ENCODE data around the gene POPDC2. TPM values are rescaled to one million over a fixed set of nuclear protein-coding genes. Genes with fewer than 3 reads are reported as not detected.

POPDC2 gene
- polyA plus RNA-seq, 12 donors: 6.8 to 45.5 (median 20.4) TPM; not detected in 1

GRCh38 chr3:119643528-119643927, 16.9 kb downstream of the POPDC2 start:
- DNase-seq: no peak

- no peak for DNase-seq
Measured at GRCh38 chr3:119642746-119643473, 17.5 kb downstream of the POPDC2 start.

DNA sequence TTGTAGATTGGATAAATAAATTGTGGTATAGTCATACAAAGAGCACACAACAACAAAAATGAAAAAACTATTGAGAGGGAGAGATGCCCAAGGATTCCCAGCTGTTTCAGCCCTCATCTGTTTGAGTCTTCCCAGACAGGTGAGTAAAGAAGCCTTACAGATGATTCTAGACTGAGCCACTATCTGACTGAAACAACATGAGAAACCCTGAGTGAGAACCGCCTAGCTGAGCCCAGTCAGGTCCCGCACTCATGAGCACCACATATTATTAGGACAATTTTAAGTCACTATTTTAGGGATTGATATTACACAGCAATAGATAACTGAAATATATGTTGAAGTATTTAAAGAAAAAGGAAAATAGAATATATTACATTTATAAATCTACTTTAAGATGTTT, 19.0 kb downstream of the POPDC2 start:
- no peak for DNase-seq

DNA sequence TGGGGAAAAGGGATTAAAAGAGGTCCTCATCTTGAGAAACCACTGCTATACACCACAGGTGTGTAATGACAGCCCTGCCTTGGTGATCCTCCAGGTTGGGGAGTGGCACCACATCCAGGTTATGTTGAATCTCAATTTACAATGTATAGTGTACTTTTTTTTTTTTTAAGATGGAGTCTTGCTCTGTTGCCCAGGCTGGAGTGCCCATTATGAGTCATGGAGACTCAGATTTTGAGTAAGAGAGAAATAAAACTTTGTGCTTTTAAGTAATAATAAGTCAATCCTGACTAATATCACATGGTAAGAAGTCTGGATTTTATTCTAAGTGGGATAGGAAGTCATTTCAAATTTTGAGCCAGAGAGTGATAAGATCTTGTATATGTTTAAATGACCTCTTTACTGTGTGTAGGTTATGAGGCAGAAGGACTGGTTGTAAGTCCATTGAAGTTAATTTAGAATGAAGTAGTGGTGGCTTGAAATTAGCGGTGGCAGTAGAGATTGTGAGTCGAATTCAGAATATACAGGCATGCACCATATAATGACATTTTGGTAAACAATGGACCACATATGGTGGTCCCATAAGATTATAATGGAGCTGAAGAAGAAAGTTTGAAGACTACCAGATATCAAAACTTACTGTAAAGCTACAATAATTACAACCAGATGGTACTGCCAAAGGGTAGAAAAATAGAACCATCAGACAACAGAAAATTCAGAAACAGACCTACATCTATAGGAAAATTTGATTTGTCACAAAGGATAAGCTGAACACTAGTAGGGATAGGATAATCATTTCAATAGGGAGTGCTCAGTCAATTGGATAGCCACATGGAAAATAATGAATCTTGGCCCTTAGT, 20.7 kb downstream of the POPDC2 start:
- no peak for DNase-seq

DNA sequence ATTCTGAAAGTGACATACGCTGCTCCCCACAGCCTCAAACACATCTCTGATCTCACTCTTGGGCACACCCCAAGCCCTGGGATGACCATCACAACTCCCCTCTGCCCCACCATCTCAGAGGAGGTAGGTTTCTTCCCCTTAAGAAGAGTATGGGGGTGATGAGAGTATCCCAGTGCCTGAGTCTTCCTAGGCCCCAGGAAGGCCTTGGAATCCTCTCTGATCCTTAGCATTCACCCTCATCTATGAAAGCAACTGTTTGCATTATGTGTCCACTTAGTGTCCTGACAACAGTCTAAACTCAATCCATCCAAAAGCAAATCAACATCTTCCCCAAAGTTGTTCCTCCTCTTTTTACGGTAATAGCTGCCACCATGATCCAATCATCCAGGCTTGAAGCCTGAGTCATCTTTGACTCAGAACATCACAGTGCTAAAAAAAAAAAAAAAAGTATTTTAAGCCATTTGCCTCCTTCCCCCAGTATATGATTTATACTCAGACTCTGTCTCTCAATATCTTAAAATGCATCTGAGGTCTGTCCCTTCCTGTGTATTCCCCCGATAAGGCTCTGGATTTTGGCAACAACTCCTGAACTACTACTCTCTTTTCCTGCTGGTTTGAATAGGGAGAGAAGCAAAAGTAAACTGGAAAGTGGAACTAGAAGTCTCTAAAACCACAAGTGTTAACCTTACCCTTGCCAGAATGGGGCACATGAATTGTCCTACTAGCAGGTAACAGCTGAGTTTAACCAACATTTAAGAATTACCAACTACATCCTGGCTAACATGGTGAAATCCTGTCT, 22.5 kb downstream of the POPDC2 start:
- no peak for DNase-seq

DNA sequence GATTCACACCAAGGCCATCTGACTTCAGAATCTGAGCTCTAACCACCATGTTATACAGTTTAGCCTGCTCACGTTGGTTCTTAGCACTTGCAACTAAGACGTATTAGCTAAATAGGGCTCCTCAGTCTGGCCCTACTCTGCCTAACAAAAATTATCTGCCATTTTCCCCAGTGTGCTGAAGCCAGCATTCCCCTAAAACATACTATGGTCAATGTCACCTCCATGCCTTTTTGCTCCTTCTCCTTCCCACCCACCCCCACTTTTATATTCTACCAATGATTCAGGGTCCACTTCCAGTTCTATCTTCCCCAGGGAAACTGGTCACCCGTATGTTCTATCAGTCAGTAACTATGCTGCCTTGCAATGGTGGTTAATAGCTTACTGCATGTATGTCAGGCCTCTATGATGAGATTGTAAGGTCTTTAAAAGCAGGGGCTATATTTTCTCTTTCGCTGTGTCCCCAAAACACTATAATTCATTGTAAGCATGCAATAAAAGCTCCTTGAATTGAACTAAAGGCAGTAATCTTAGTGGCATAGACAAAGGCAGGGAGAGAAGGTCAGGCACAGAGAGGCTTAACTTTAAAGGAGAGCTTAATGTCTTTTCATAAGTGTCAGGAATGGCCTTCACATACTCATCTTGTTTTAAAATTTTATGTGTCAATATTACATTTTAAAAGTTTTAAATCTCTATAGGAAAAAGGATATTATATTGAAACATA, 23.3 kb downstream of the POPDC2 start:
- DNase-seq: no peak

- no peak for DNase-seq
Measured at GRCh38 chr3:119636249-119636648, 24.1 kb downstream of the POPDC2 start.

- DNase-seq: no peak
Measured at GRCh38 chr3:119635719-119636118, 24.7 kb downstream of the POPDC2 start.

DNA sequence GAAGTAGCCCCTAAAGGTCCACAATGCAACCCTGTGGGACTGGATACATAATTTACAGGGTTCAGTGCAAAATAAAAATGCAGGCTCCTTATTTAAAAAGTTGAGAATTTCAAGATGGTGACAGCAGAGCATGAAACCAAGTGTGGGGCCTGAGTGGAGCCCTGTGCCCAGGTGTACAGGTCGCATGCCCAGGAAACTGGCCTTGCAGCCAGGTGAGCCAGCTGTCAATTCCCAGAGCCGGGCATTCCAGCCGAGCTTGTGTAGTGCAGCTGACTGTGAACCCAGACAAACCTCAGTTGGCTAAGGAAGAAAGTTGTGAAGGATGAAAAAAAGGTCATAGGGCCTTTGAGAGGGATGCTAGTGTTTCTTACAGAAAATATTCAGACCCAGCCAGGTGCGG, 27.6 kb downstream of the POPDC2 start:
- no peak for DNase-seq

- no peak for DNase-seq
Measured at GRCh38 chr3:119632216-119632615, 28.2 kb downstream of the POPDC2 start.

DNA sequence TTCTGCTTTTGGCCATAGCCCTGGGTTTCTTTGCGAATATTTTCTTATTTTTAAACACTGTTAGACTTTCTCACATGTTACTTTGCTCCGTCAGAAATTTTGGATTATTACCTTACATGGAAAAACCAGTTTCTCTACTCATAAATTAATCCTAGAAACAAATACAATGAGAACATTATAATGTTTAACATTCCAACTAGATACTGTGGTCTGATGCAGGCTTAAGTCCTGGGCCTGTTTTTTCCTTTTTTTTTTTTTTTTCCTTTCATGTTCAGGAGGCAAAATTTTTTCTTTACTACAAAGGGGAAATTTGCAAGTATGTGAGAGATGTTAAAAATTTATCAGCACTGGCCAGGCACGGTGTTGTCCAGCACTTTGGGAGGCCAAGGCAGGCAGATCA, 28.9 kb downstream of the POPDC2 start:
- DNase-seq: no peak

GRCh38 chr3:119630880-119631329, 29.5 kb downstream of the POPDC2 start:
- no peak for DNase-seq

GRCh38 chr3:119630128-119630879, 30.1 kb downstream of the POPDC2 start:
- DNase-seq: no peak

- no peak for DNase-seq
Measured at GRCh38 chr3:119628816-119629445, 31.5 kb downstream of the POPDC2 start.

DNA sequence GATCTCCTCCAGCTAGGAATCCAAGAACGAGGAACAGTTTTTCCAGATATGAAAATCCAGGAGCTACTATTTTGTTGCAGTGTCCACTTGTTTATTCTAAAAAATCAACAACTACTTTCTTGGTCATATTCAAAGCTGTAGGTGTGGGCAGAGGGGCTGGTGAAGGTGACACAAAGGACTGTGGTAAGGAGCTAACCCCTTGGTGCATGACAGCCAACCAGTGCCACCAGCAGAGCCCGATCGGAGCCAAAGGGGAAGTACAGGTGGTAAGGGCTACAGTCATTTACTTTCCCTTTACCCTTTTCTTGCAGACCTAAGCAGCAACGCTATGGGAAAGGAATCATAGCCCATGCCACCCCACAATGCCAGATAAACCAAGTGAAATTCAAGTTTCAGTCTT, 32.0 kb downstream of the POPDC2 start:
- DNase-seq: no peak

DNA sequence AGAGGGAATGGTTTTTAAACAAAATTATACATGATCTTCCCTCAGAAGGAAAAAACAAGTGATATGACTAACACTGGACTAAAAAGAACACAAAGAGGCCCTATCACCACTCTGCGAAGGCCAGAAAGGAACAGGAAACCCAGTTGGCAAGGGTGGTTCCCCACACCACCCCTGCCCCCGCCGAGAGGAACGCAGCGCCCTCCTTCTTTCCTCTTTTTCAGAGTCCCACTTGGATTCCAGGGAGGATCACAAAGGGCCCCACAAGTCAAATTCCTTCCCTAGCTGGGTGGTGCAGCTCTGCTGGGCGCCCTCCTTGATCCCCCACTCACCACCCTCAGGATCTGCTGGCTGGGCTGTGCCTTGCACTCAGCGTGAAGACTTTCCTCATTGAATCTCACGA, 32.9 kb downstream of the POPDC2 start:
- DNase-seq: no peak

GRCh38 chr3:119626196-119626595, 34.2 kb downstream of the POPDC2 start:
- DNase-seq: no peak

DNA sequence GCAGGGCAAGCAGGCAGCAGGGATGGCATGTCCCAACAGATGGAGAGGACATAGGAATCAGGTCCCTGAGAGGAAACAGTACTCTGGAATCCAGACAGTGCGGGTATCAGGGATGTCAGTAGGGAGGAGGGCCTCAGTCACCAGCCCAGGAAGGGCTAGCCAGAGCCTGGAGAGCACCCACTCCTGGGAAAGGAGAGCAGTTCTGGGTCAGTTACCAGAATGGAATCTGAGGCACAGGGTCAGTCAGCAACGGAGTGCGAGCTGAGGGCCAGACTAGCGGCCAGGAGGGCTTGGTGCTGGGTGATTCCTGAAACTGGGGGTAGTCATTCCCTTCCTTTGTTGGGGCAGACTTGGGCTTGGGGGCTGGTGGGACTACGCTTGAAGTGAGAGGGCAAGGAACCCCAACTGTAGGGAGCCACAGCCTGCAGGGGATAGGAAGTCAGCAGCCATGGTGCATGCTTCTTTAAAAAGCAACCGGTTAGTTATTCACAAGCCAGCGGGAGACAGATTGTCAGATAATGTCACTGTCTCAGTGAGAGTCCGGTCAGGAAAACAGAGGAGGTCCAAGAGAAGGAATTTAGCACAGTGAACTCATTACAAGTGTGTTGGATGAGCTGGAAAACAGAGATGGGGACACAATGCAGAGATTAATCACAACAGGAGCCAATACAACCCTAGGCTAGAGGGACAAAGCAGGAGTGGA, 34.8 kb downstream of the POPDC2 start:
- DNase-seq: no peak

- DNase-seq: no peak
Measured at GRCh38 chr3:119624002-119624720, 36.2 kb downstream of the POPDC2 start.

Data from muscle of arm (tissue), 12 donors.